Measurements from ENCODE around the gene UST.
"Not testable (repeated sequence)": the region's sequence is repeated elsewhere in the genome, so short reads cannot be mapped to it uniquely, and the experiment has no call there.

UST gene

GRCh38 chr6:149003560-149003959, 256.7 kb downstream of the UST start:
- DNase-seq (ENCODE audit: low read depth in 1 of 2, low spot score in 1 of 2): no peak
- TF ChIP-seq JUND (IDR thresholded peaks at IDR 0.05; ENCODE audit: low read depth): no peak
- in situ Hi-C loops (cut with HindIII; ENCODE audit: low pct_unique_long_range_greater_than_20kb, low sequenced_read_pairs): no loop called here

GRCh38 chr6:149004664-149005063, 257.8 kb downstream of the UST start:
- in situ Hi-C loops (cut with HindIII; ENCODE audit: low pct_unique_long_range_greater_than_20kb, low sequenced_read_pairs): no loop called here
- TF ChIP-seq JUND (IDR thresholded peaks at IDR 0.05; ENCODE audit: low read depth): no peak
- DNase-seq (ENCODE audit: low read depth in 1 of 2, low spot score in 1 of 2): no peak

GRCh38 chr6:149006236-149006635, 259.4 kb downstream of the UST start:
- DNase-seq (ENCODE audit: low read depth in 1 of 2, low spot score in 1 of 2); in situ Hi-C loops (cut with HindIII; ENCODE audit: low pct_unique_long_range_greater_than_20kb, low sequenced_read_pairs): not testable (repeated sequence)

DNA sequence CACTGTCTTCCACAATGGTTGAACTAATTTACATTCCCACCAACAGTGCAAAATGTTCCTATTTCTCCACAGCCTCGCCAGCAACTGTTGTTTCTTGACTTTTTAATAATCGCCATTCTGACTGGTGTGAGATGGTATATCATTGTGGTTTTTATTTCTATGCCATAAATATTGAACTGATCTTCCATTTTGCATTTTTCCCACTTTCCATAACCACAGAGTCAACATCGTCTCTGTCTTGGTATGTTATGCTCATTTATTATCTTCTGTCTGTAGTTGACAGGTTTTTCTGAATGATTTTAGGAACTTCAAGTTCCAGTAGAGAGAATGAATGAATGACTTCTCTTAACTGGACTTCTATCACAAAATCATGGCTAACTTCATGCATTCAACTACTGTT, 259.8 kb downstream of the UST start:
- DNase-seq (ENCODE audit: low read depth in 1 of 2, low spot score in 1 of 2): no peak
- in situ Hi-C loops (cut with HindIII; ENCODE audit: low pct_unique_long_range_greater_than_20kb, low sequenced_read_pairs): no loop called here
- TF ChIP-seq JUND (IDR thresholded peaks at IDR 0.05; ENCODE audit: low read depth): no peak

DNA sequence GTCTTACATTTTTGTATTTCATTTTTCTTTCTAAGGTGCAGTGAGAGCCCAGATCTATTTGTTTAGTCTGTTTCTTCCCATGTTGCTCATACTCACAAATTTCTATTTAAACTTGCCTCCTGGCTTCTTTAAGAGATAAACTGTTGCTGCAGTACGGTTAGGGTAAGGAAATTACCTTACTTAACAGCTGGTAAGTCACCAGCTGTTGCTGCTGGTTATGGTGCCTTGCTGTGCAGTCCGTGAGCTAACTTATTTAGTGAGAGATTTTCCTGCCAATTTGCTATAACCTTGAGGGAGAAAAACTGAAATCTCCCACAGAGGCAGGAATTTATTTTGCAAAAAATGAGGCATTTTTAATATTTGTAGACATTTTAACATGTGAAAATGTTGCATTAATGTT, 261.0 kb downstream of the UST start:
- in situ Hi-C loops (cut with HindIII; ENCODE audit: low pct_unique_long_range_greater_than_20kb, low sequenced_read_pairs): no loop called here
- no peak for TF ChIP-seq JUND (IDR thresholded peaks at IDR 0.05; ENCODE audit: low read depth)
- DNase-seq (ENCODE audit: low read depth in 1 of 2, low spot score in 1 of 2): no peak

DNA sequence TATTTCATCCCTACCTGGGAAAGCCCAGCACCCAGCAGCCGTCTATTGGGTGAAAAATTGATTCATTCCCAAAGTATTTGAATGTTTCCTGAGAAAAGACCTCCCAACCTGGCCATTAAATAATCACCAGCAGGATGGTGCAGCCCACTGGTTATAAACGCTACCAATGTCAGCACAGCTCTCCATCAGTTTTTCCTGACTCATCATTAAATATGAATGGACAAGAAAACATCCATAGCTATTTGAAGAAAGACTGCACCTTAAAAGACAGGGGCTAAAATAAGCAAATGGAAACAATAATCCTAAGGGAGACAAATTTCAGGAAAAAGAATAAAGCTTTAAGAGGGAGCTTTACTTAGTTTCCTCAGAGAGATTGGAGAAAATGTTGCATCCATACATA, 261.9 kb downstream of the UST start:
- no peak for TF ChIP-seq JUND (IDR thresholded peaks at IDR 0.05; ENCODE audit: low read depth)
- DNase-seq (ENCODE audit: low read depth in 1 of 2, low spot score in 1 of 2): no peak
- in situ Hi-C loops (cut with HindIII; ENCODE audit: low pct_unique_long_range_greater_than_20kb, low sequenced_read_pairs): no loop called here

- DNase-seq (ENCODE audit: low read depth in 1 of 2, low spot score in 1 of 2): no peak
- in situ Hi-C loops (cut with HindIII; ENCODE audit: low pct_unique_long_range_greater_than_20kb, low sequenced_read_pairs): no loop called here
- no peak for TF ChIP-seq JUND (IDR thresholded peaks at IDR 0.05; ENCODE audit: low read depth)
Measured at GRCh38 chr6:149012040-149012545, 265.3 kb downstream of the UST start.

DNA sequence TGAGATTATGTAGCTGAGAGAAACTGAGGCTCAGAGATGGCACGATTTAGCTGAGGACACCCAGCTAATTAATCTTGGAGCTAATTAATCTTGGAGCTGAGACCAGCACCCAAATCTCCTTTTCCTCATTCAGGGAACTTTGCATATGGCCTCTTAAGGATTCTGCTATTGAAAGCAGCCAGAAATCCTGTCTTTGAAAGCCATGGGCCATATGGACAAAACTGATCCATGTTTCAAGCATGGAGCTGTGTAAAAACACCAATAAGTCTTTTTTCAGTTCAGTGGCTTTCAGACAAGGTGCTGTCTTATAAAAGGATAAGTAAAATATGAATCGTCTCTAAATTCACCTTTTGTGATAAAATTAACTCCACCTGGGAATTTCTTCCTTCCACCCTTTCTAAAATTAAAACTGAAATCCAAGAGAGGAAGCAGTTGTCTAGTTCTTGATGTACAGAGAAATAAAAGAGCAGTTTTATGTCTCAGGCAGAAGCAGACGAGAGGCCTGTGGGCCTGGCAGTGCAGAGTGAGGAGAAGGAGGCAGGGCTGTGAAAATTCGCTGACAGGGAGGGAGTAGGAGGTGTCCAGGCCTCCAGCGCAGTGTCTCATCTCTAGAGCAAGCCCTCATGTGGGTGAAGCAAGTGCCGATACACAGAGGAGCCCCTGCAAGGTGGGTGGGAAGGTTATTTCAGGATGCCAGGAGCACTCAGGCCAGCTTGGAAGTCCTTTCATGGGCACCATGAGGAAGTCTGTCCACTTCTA, 266.9 kb downstream of the UST start:
- in situ Hi-C loops (cut with HindIII; ENCODE audit: low pct_unique_long_range_greater_than_20kb, low sequenced_read_pairs): no loop called here
- no peak for TF ChIP-seq JUND (IDR thresholded peaks at IDR 0.05; ENCODE audit: low read depth)
- DNase-seq (ENCODE audit: low read depth in 1 of 2, low spot score in 1 of 2): no peak

DNA sequence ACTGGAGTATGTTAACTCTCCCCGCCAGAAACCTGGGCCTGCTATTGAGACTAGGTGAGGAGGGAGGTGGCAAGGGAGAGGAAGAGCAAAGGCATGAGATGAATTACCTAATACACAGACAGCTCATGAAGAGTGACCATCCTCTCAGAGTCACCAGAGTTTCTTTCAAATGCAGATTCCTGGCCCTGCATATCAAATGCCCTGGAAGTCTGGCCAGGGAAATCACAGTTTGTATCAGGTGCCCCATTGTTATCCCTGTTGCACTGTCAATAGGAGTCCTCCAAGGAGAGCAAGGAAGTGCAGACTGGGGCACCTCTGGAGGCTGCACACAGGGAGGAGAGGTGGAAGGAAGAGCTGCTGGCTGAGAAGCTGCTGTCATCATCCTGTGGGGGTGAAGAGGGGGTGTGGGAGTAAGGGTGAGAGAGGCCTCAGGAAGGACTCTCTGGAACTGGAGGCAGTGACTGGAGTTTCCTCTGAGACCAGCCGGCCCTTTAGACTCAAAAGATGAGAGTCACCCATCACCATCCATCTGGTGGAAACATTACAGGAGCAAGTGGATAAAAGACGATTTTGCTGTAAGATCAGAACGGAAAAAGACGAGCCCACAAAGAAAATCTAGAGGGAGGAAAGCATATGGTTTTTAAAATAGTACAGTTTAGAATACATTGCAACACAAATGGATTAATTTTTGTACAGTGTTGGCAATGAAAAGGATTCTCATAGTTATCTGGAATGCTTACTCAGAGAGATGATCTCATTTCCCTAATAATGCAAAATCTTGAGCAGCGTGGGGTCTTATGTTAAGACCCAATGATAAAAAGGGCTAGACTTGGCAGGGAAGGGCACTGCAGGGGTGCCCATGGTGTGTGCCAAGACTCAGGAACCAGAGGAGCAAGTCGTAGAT, 268.1 kb downstream of the UST start:
- in situ Hi-C loops (cut with HindIII; ENCODE audit: low pct_unique_long_range_greater_than_20kb, low sequenced_read_pairs): no loop called here
- DNase-seq (ENCODE audit: low read depth in 1 of 2, low spot score in 1 of 2): no peak
- TF ChIP-seq JUND (IDR thresholded peaks at IDR 0.05; ENCODE audit: low read depth): no peak

DNA sequence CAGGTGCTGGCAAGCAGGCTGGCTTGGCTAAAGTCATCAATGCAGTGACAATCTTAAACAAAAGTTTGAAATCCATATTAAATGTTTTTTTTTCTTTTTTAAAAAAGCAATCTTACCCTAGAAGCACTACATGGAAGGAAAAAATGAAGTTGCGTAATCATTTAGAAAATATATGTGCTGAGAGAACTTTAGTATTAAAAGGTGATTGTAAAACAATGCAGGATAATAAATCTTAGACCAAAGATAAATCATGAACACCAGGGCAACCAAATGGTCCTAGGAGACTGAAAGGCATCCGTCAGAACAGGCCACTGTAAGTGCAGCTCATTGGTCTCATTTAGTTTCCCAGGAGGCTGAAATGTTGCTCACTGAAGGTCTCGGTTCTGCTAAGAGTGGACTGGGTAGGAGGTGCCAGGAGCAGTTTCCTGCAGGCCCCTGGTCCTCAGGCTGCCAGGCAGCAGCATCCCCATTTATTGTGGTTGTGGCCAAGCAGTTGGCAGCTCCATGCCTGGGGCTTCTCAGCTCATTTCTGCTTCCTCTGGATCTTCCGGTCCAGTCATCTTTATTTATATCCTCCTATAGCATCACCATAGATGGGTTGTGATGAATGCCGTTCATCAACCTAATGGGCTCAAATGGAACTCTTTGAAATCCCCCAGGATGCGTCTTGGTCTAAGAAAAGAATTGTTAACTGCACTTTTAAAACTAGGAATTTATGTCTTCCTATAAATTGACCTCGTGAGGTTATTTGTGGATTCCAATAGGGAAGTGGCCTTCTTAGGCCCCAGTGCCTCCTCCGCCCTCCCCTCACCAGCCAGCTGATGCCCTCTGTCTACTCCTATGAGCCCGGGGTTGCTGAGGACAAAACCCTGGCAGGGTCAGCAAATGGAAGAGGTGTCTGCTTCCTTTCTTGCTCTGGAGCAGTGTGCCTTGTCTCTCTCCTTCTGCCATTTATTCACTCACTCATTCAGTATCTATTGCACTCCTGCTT, 269.0 kb downstream of the UST start:
- in situ Hi-C loops (cut with HindIII; ENCODE audit: low pct_unique_long_range_greater_than_20kb, low sequenced_read_pairs): no loop called here
- no peak for DNase-seq (ENCODE audit: low read depth in 1 of 2, low spot score in 1 of 2)
- no peak for TF ChIP-seq JUND (IDR thresholded peaks at IDR 0.05; ENCODE audit: low read depth)

DNA sequence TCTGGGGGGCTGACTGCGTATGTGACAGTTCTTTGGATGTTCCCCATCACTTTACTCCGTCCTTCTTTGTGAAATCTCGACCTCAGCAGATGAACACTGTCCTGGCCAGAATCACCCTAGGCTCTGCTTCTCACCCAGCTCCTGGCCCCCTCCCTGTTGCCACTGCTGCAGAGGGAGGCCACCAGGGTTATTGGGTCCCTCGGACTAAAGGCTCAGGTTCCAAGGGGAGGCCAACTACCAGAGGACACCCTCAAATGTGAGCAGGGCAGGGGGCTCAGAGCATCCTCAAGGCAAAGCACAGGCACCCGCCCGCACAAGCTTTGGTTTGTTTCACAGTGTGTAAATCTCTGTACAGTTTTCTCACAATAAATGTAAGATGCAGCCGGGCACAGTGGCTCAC, 269.9 kb downstream of the UST start:
- no peak for TF ChIP-seq JUND (IDR thresholded peaks at IDR 0.05; ENCODE audit: low read depth)
- in situ Hi-C loops (cut with HindIII; ENCODE audit: low pct_unique_long_range_greater_than_20kb, low sequenced_read_pairs): no loop called here
- DNase-seq (ENCODE audit: low read depth in 1 of 2, low spot score in 1 of 2): no peak

DNA sequence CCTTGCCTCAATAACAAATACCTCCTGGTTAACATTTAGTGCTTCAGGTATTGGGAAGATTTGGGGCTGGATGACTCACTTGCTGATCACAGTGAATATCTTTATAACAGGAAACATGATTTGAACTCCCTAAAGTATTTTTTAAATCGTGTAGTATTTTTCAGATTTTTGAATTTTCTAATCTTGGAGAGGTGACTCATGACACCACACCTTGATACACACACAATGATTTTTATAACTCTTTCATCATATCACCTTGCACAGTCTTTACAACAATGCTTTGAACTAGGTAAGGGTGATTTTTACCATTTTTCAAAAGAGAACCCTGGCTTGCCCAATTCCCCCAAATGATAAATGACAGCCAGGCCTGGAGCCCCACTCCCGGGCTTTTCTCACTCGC, 273.5 kb downstream of the UST start:
- no peak for TF ChIP-seq JUND (IDR thresholded peaks at IDR 0.05; ENCODE audit: low read depth)
- in situ Hi-C loops (cut with HindIII; ENCODE audit: low pct_unique_long_range_greater_than_20kb, low sequenced_read_pairs): no loop called here
- no peak for DNase-seq (ENCODE audit: low read depth in 1 of 2, low spot score in 1 of 2)

Data from T47D (cell line).